K562 (cell line): ENCODE data around the gene NOTCH1. TPM values are rescaled to one million over a fixed set of nuclear protein-coding genes. Genes with fewer than 3 reads are reported as not detected.

Experiments
- ATAC-seq: fragments of 200-7000 bp; cut with Tn5 transposase; 3 replicates; pipeline ENCODE4 v1.9.1; 2020; ENCODE audit warnings: moderate library complexity
- BruUV-seq: library from RNA; stranded (reverse); fragments of 400-500 nt; replicated peaks from 2 replicates; lab custom pipeline; 2021; lab: Mats Ljungman, UMichigan
- CTCF ChIA-PET: fragments of 300-600 bp; formaldehyde crosslinking; extraction: SDS; loops from one replicate; lab custom pipeline; 2021; ENCODE audit warnings: low intra/inter-chr PET ratio; lab: Yijun Ruan, JAX
- POLR2A ChIA-PET: fragments of 300-600, 350-650 bp; sonication (Branson Sonifier 250); formaldehyde crosslinking; extraction: SDS; loops from one replicate; lab custom pipeline; 2021; ENCODE audit warnings: antibody characterized with exemption, inconsistent platforms; lab: Yijun Ruan, JAX
- DNase-seq, 4 experiments: peaks; one replicate each; pipeline versions ENCODE4 v3.0.0 to v3.0.0-alpha.2; 2011 to 2018; ENCODE audit warnings: low spot score in 3 of 4, mixed read lengths in 3 of 4; ENCODE audit errors: extremely low read depth in 1 of 4
- FAIRE-seq: peaks from 2 replicates; lab custom pipeline; 2011; peaks lifted over from hg19 to GRCh38; lab: Jason Lieb, UNC
- H2AFZ ChIP-seq: 2 replicates; pipeline ENCODE4 v1.6.0; 2011; ENCODE audit warnings: low read depth, low read length, control low read depth, inconsistent platforms
- H3K27ac ChIP-seq: fragments of 200-600 bp; 3 replicates; pipeline ENCODE4 v1.8.0; 2011; ENCODE audit warnings: low read depth, mild to moderate bottlenecking, control low read depth, inconsistent platforms, low read length, moderate library complexity, mixed read lengths; ENCODE audit errors: extremely low read depth
- H3K27me3 ChIP-seq, 2 experiments: fragments of 300-600 bp in 1 of 2; 2 replicates in 1 of 2; 3 replicates in 1 of 2; pipeline versions ENCODE4 v1.6.0 to v1.8.0; 2011; ENCODE audit warnings: inconsistent platforms in 2 of 2, low read length in 2 of 2, mild to moderate bottlenecking in 1 of 2, mixed read lengths in 1 of 2, moderate library complexity in 1 of 2; ENCODE audit not compliant: control insufficient read depth in 2 of 2, insufficient read depth in 2 of 2
- H3K36me3 ChIP-seq: fragments of 300-600 bp; 3 replicates; pipeline ENCODE4 v1.8.0; 2011; ENCODE audit warnings: mild to moderate bottlenecking, low read length, inconsistent platforms; ENCODE audit not compliant: control insufficient read depth, insufficient read depth
- H3K4me1 ChIP-seq, 2 experiments: fragments of 200-600 bp in 1 of 2; replicated peaks in 1 of 2; 2 replicates in 1 of 2; 3 replicates in 1 of 2; pipeline versions ENCODE4 v1.5.1 to v1.8.0; 2011; ENCODE audit warnings: inconsistent platforms in 2 of 2, low read length in 2 of 2, mild to moderate bottlenecking in 1 of 2, mixed read lengths in 1 of 2, moderate library complexity in 1 of 2; ENCODE audit not compliant: control insufficient read depth in 2 of 2, insufficient read depth in 2 of 2
- H3K4me2 ChIP-seq: 2 replicates; pipeline ENCODE4 v1.6.1; 2011; ENCODE audit warnings: low read length, control low read depth, inconsistent platforms, mixed read lengths; ENCODE audit not compliant: insufficient read depth
- H3K4me3 ChIP-seq: fragments of 200-600 bp; sonication (generic), shearing (Covaris generic); 2 replicates; pipeline ENCODE4 v1.5.1; 2016; ENCODE audit warnings: control low read depth, inconsistent platforms
- H3K79me2 ChIP-seq: fragments of 200-600 bp; 3 replicates; pipeline ENCODE4 v1.8.0; 2011; ENCODE audit warnings: low read length, inconsistent platforms; ENCODE audit not compliant: control insufficient read depth, insufficient read depth
- H3K9ac ChIP-seq, 2 experiments: 2 replicates each; pipeline versions ENCODE4 v1.6.0 to v1.6.1; 2011; ENCODE audit warnings: low read depth in 2 of 2, low read length in 2 of 2, control low read depth in 1 of 2, inconsistent platforms in 1 of 2, mild to moderate bottlenecking in 1 of 2, mixed read lengths in 1 of 2; ENCODE audit not compliant: insufficient read depth in 1 of 2
- H3K9me1 ChIP-seq: one replicate; pipeline ENCODE4 v1.6.0; 2011; ENCODE audit warnings: inconsistent platforms, mild to moderate bottlenecking, low read length, moderate library complexity; ENCODE audit not compliant: control insufficient read depth, insufficient read depth
- H3K9me3 ChIP-seq: replicated peaks from 2 replicates; pipeline ENCODE4 v1.5.1; 2011; ENCODE audit warnings: low read depth, low read length, inconsistent platforms; ENCODE audit not compliant: control insufficient read depth, insufficient read depth
- H4K20me1 ChIP-seq: replicated peaks from 2 replicates; pipeline ENCODE4 v1.6.1; 2011; ENCODE audit warnings: low read length, inconsistent platforms, mixed read lengths; ENCODE audit not compliant: control insufficient read depth, insufficient read depth
- ARHGAP35 ChIP-seq: fragments of 450-650 bp; IDR thresholded peaks from 2 replicates; pipeline ENCODE4 v1.6.1; 2018; ENCODE audit not compliant: partially characterized antibody
- CBFA2T3 ChIP-seq: fragments of 450-650 bp; IDR thresholded peaks from 2 replicates; pipeline ENCODE4 v1.6.1; 2017
- CHD1 ChIP-seq: fragments of 200-600 bp; sonication (generic); IDR thresholded peaks from one replicate; pipeline ENCODE4 v1.6.1; 2012; ENCODE audit warnings: mild to moderate bottlenecking, moderate library complexity, low read length, inconsistent platforms
- CREB3L1 ChIP-seq: fragments of 450-650 bp; IDR thresholded peaks from 2 replicates; pipeline ENCODE4 v1.6.1; 2014; ENCODE audit warnings: low read depth, mild to moderate bottlenecking, moderate library complexity, borderline replicate concordance
- MEIS2 ChIP-seq: fragments of 450-650 bp; IDR thresholded peaks from 2 replicates; pipeline ENCODE4 v1.6.1; 2014; ENCODE audit warnings: mild to moderate bottlenecking; ENCODE audit not compliant: partially characterized antibody
- NBN ChIP-seq: fragments of 450-650 bp; IDR thresholded peaks from 2 replicates; pipeline ENCODE4 v1.6.1; 2016; ENCODE audit warnings: low read depth, mild to moderate bottlenecking
- NCOA2 ChIP-seq, 2 experiments: fragments of 450-650 bp; IDR thresholded peaks; 2 replicates each; pipeline ENCODE4 v1.6.1; 2018; ENCODE audit warnings: mild to moderate bottlenecking in 2 of 2, moderate library complexity in 1 of 2; ENCODE audit not compliant: partially characterized antibody in 2 of 2
- PKNOX1 ChIP-seq: fragments of 450-650 bp; IDR thresholded peaks from 2 replicates; pipeline ENCODE4 v1.6.1; 2016
- ZNF41 ChIP-seq: fragments of 250-450 bp; sonication (Bioruptor Pico); conservative IDR thresholded peaks from 2 replicates; pipeline ENCODE4 v1.4.0; 2020; ENCODE audit warnings: mild to moderate bottlenecking
- ZNF436 ChIP-seq: fragments of 250-450, 450-650 bp; sonication (Bioruptor Pico); formaldehyde crosslinking; IDR thresholded peaks from 2 replicates; pipeline ENCODE4 v1.7.0; 2020; ENCODE audit warnings: mild to moderate bottlenecking
- ZNF609 ChIP-seq: sonication (generic); formaldehyde crosslinking; IDR thresholded peaks from 2 replicates; pipeline ENCODE4 v1.8.1; 2023; ENCODE audit warnings: missing genetic modification reagents, mild to moderate bottlenecking, borderline replicate concordance
- ZNF740 ChIP-seq, 3 experiments: fragments of 200-800 bp in 1 of 3; sonication (Bioruptor generic) in 1 of 3; sonication (generic) in 1 of 3; formaldehyde crosslinking in 1 of 3; IDR thresholded peaks; 2 replicates each; pipeline versions ENCODE4 v1.6.1 to v1.8.0; 2016 to 2022; ENCODE audit warnings: mild to moderate bottlenecking in 2 of 3, missing compliant biosample characterization in 2 of 3, missing genetic modification characterization in 2 of 3, missing genetic modification reagents in 1 of 3
- WGBS: fragments of 100-300 bp; shearing (Covaris generic); methylation state at CpG from one replicate; pipeline ENCODE4 v1.1.6; 2016; ENCODE audit warnings: low coverage, mixed read lengths; ENCODE audit not compliant: insufficient coverage; ENCODE audit errors: missing lambda C conversion rate; 5-methylcytosine and 5-hydroxymethylcytosine counted together
- in situ Hi-C: fragments of 300-500 bp; cut with MboI; formaldehyde crosslinking; loops from 4 replicates; pipeline ENCODE4 v1.15.0; 2018; ENCODE audit warnings: inconsistent platforms, mixed read lengths
- intact Hi-C: fragments of 100-400 bp; cut with micrococcal nuclease; formaldehyde crosslinking; loops from 2 replicates; pipeline ENCODE4 v1.14.2; 2022
- polyA plus RNA-seq, 8 experiments: library from polyadenylated mRNA; depleted of rRNA in 4 of 8; stranded (reverse) in 5 of 8; unstranded in 3 of 8; fragments of >200 nt; fragmentation: Nextera tagmentation in 2 of 8; fragmentation: Illumina TruSeq in 1 of 8; extraction: Ambion mirVana in 2 of 8; extraction: Trizol in 1 of 8; gene quantifications; 2 replicates each; pipeline versions ENCODE4 v1.2.1 to v1.2.3, GENCODE V29; 2011 to 2014; ENCODE audit warnings: inconsistent platforms in 1 of 8, missing spikeins in 1 of 8
- total RNA-seq, 7 experiments: library from RNA; depleted of rRNA in 6 of 7; stranded (reverse); fragments of >200 nt in 6 of 7; fragmentation: Illumina TruSeq in 2 of 7; extraction: Trizol in 2 of 7; gene quantifications; 2 replicates each; pipeline versions ENCODE4 v1.2.1 to v1.2.3, GENCODE V29; 2011 to 2021; ENCODE audit warnings: low replicate concordance in 1 of 7

The NOTCH1 gene
- total and polyA plus RNA-seq, 9 of the 15 experiments (the other 6 are each of a cell fraction or from before 2014, with no cell fraction given): 0.03 to 31.4 (median 2.3) TPM

GRCh38 chr9:136526625-136527066, 19.2 kb downstream of the NOTCH1 start:
- Histone ChIP-seq H4K20me1 (0 out of 2 replicates have a peak, but pooled peaks cover 9% of the 10 kb centered on the region), H3K9me1 (no peaks in the 10 kb centered on the region), H3K4me3 (no peak overlapping the region), H3K4me2 (no peak overlapping the region), H2AFZ (no peak overlapping the region), H3K27ac (no peak overlapping the region), H3K79me2 (peaks cover 6% of the 10 kb centered on the region; the same call in 1 of the 3 replicates), H3K9ac (no peak overlapping the region), H3K36me3 (peaks cover 4% of the 10 kb centered on the region; the same call in 1 of the 3 replicates), H3K9me3 (no peaks in the 10 kb centered on the region), H3K4me1 (peaks cover 0 to 86% of the 10 kb centered on the region in 2 experiments; a peak in 3 of 5 replicates), H3K27me3 (no peaks in the 10 kb centered on the region)
- ChIA-PET CTCF (no interaction called here), POLR2A (interaction anchor here (0.6 kb wide), 1 partner anchor 12 kb away, joined by 3 read pairs; no protein-coding TSS in a partner anchor)
- intact Hi-C loops: no loop called here
- peak; percentile 58 for ATAC-seq
- WGBS: 47% methylated on average over 21 of the region's 30 CpGs
- no TSS peak for BruUV-seq
- in situ Hi-C loops: no loop called here
- no peak for FAIRE-seq
- DNase-seq: peak in 1 of 4 experiments; percentile 31
- TF ChIP-seq PKNOX1 (peak; percentile 29; the same call in 1 of the 2 replicates), ZNF740 (CRISPR knock-in tag; IDR thresholded peaks at IDR 0.05) (no peak), ZNF740 (tag; IDR thresholded peaks at IDR 0.05) (no peak), CHD1 (no peak), ZNF609 (no peak), ARHGAP35 (no peak), NCOA2 (IDR thresholded peaks at IDR 0.05; ENCODE audit: partially characterized antibody in 2 of 2) (no peak), ZNF41 (CRISPR knock-in tag) (no peak), ZNF436 (CRISPR knock-in tag) (no peak), MEIS2 (peak; percentile 65), CBFA2T3 (peak; percentile 32; the same call in 1 of the 2 replicates), CREB3L1 (0 out of 2 replicates have a peak, but pooled peaks have one; percentile 21), NBN (no peak)
